Right cardiac atrium (tissue), 5 donors: ENCODE results near the gene INTS11. TPM values are rescaled to one million over a fixed set of nuclear protein-coding genes. Genes with fewer than 3 reads are reported as not detected.

Source experiments
- ATAC-seq, 2 donors: fragments of 200-7000 bp; cut with Tn5 transposase; one replicate each; pipeline versions ENCODE4 v1.8.0 to v1.9.1; 2020; ENCODE audit warnings: moderate library complexity in 2 of 2, mild to moderate bottlenecking in 1 of 2
- DNase-seq, 3 donors: peaks; one replicate each; pipeline ENCODE4 v3.0.0-alpha.2; 2020
- H3K27ac ChIP-seq: one replicate; pipeline ENCODE4 v1.5.1; 2013; ENCODE audit warnings: mild to moderate bottlenecking, low read length, control low read depth, moderate library complexity
- H3K27me3 ChIP-seq: one replicate; pipeline ENCODE4 v1.6.1; 2013; ENCODE audit not compliant: control insufficient read depth, insufficient read depth
- H3K4me1 ChIP-seq: one replicate; pipeline ENCODE4 v1.6.1; 2013; ENCODE audit warnings: low read length; ENCODE audit not compliant: control insufficient read depth, insufficient read depth
- H3K4me3 ChIP-seq: one replicate; pipeline ENCODE4 v1.5.1; 2013; ENCODE audit warnings: low read length, control low read depth
- H3K9me3 ChIP-seq: one replicate; pipeline ENCODE4 v1.6.1; 2013; ENCODE audit warnings: low read length; ENCODE audit not compliant: control insufficient read depth
- WGBS: extraction: QIAGEN DNeasy Blood & Tissue Kit; methylation state at CpG from one replicate; pipeline ENCODE4 v1.1.7; 2013; 5-methylcytosine and 5-hydroxymethylcytosine counted together
- intact Hi-C, 4 donors: fragments of 100-400 bp; cut with DNase I; formaldehyde crosslinking; loops; one replicate each; pipeline versions ENCODE4 v1.11.0 to v1.14.0; 2022 to 2023
- polyA plus RNA-seq: library from polyadenylated mRNA; stranded (reverse); fragments of 200-250 nt; gene quantifications from one replicate; pipeline ENCODE4 v1.2.3, GENCODE V29; 2013
- total RNA-seq, 4 donors: library from RNA; stranded (reverse); fragmentation: NEBNext Ultra II Directional; extraction: Animal tissue kit (Norgen Biotek cat#: 25700); gene quantifications; one replicate each; pipeline ENCODE4 v1.2.1, GENCODE V29; 2021
- donor health status: healthy with polysubstance abuse.
- donor health status: DM: no; HTN: yes; CAD: no.
- donor health status: DM: no; HTN: no; CAD: no.
- donor health status: DM: no; HTN: yes; CAD: no; lungs with severe emphysema.
- donor health status: DM: yes; HTN: yes; CAD: no.

INTS11 gene
- total and polyA plus RNA-seq, 5 donors: 53.1 to 70.3 (median 58.8) TPM

- Histone ChIP-seq H3K4me3 (no peak overlapping the region), H3K9me3 (no peaks in the 10 kb centered on the region), H3K27ac (no peak overlapping the region), H3K27me3 (no peaks in the 10 kb centered on the region), H3K4me1 (no peaks in the 10 kb centered on the region)
- 89% methylated on average over 12 of the region's 12 CpGs for WGBS
- DNase-seq (peak in 1 of 3 donors; percentile 37), ATAC-seq (no peak)
- intact Hi-C loops: no loop called here
Observed at GRCh38 chr1:1300352-1300739, 24.1 kb downstream of the INTS11 start.

- no peaks in the 10 kb centered on the region for H3K4me1 ChIP-seq
- H3K4me3 ChIP-seq: no peak overlapping the region
- H3K9me3 ChIP-seq: no peaks in the 10 kb centered on the region
- ATAC-seq (no peak), DNase-seq (peak in 1 of 3 donors; percentile 49)
- intact Hi-C loops: loop anchor here in 1 of 4 donors (10.0 kb wide), 1 partner anchor 175 kb away; no protein-coding TSS in a partner anchor
- no peaks in the 10 kb centered on the region for H3K27me3 ChIP-seq
- 88% methylated on average over 22 of the region's 22 CpGs for WGBS
- no peak overlapping the region for H3K27ac ChIP-seq
Observed at GRCh38 chr1:1299686-1300351, 24.6 kb downstream of the INTS11 start.

GRCh38 chr1:1298861-1299685, 25.4 kb downstream of the INTS11 start:
- intact Hi-C loops: loop anchor here in 1 of 4 donors (10.0 kb wide), 1 partner anchor 174 kb away; no protein-coding TSS in a partner anchor
- 57% methylated on average over 30 of the region's 30 CpGs for WGBS
- Histone ChIP-seq H3K9me3 (no peaks in the 10 kb centered on the region), H3K4me1 (no peaks in the 10 kb centered on the region), H3K27me3 (no peaks in the 10 kb centered on the region), H3K4me3 (no peak overlapping the region), H3K27ac (no peak overlapping the region)
- ATAC-seq (no peak), DNase-seq (no peak)

GRCh38 chr1:1297802-1298424, 26.5 kb downstream of the INTS11 start:
- Histone ChIP-seq H3K4me3 (no peak overlapping the region), H3K9me3 (no peaks in the 10 kb centered on the region), H3K4me1 (no peaks in the 10 kb centered on the region), H3K27me3 (no peaks in the 10 kb centered on the region), H3K27ac (no peak overlapping the region)
- ATAC-seq (no peak), DNase-seq (no peak)
- WGBS: 92% methylated on average over 31 of the region's 31 CpGs
- intact Hi-C loops: loop anchor here in 1 of 4 donors (10.0 kb wide), 1 partner anchor 173 kb away; no protein-coding TSS in a partner anchor

GRCh38 chr1:1296070-1297061, 28.1 kb downstream of the INTS11 start:
- H3K4me1 ChIP-seq: no peaks in the 10 kb centered on the region
- H3K27me3 ChIP-seq: no peaks in the 10 kb centered on the region
- H3K27ac ChIP-seq: no peak overlapping the region
- WGBS: 95% methylated on average over 62 of the region's 62 CpGs
- no peak for DNase-seq
- H3K4me3 ChIP-seq: no peak overlapping the region
- ATAC-seq: no peak
- no peaks in the 10 kb centered on the region for H3K9me3 ChIP-seq
- intact Hi-C loops: loop anchor here in 1 of 4 donors (10.0 kb wide), 1 partner anchor 172 kb away; no protein-coding TSS in a partner anchor

- intact Hi-C loops: loop anchor here in 1 of 4 donors (10.0 kb wide), 1 partner anchor 171 kb away; no protein-coding TSS in a partner anchor
- H3K27ac ChIP-seq: no peak overlapping the region
- no peaks in the 10 kb centered on the region for H3K9me3 ChIP-seq
- DNase-seq: no peak
- no peaks in the 10 kb centered on the region for H3K27me3 ChIP-seq
- H3K4me3 ChIP-seq: no peak overlapping the region
- 95% methylated on average over 35 of the region's 35 CpGs for WGBS
- no peaks in the 10 kb centered on the region for H3K4me1 ChIP-seq
- ATAC-seq: no peak
Observed at GRCh38 chr1:1295154-1295923, 29.1 kb downstream of the INTS11 start.

- ATAC-seq (no peak), DNase-seq (peak in 2 of 3 donors; percentile 31 to 58)
- intact Hi-C loops: loop anchor here in 3 of 4 donors (5.0 to 10.0 kb wide), 2 partner anchors 170 to 172 kb away; no protein-coding TSS in a partner anchor
- WGBS: 86% methylated on average over 58 of the region's 58 CpGs
- no peaks in the 10 kb centered on the region for H3K27me3 ChIP-seq
- H3K4me1 ChIP-seq: no peaks in the 10 kb centered on the region
- no peak overlapping the region for H3K27ac ChIP-seq
- H3K9me3 ChIP-seq: no peaks in the 10 kb centered on the region
- no peak overlapping the region for H3K4me3 ChIP-seq
Observed at GRCh38 chr1:1294250-1294890, 30.1 kb downstream of the INTS11 start.

GRCh38 chr1:1293263-1294249, 30.9 kb downstream of the INTS11 start:
- WGBS: 79% methylated on average over 94 of the region's 94 CpGs
- ATAC-seq: peak in 1 of 2 donors; percentile 21

More at GRCh38 chr1:1293263-1294249, 30.9 kb downstream of the INTS11 start:
- Histone ChIP-seq H3K27me3 (no peaks in the 10 kb centered on the region), H3K27ac (no peak overlapping the region), H3K4me3 (no peak overlapping the region), H3K4me1 (no peaks in the 10 kb centered on the region), H3K9me3 (no peaks in the 10 kb centered on the region)
- intact Hi-C loops: loop anchor here in 3 of 4 donors (5.0 to 10.0 kb wide), 2 partner anchors 169 to 171 kb away; no protein-coding TSS in a partner anchor
- peak; percentile 24 to 70 (median 66) for DNase-seq
